Activated naive CD8-positive, alpha-beta T cell treated with anti-CD3 and anti-CD28 coated beads for 36 hours (primary cell): ENCODE results near the gene TNFRSF8. TPM values are rescaled to one million over a fixed set of nuclear protein-coding genes. Genes with fewer than 3 reads are reported as not detected.

ENCODE experiments used
- DNase-seq: peaks from one replicate; pipeline ENCODE4 v3.0.0; 2021
- H3K27ac Mint-ChIP-seq: one replicate; pipeline ENCODE4 v1.8.0; 2022; ENCODE audit warnings: mild to moderate bottlenecking, moderate library complexity, mixed read lengths
- H3K27me3 Mint-ChIP-seq: one replicate; pipeline ENCODE4 v1.8.0; 2022; ENCODE audit warnings: mild to moderate bottlenecking, mixed read lengths
- H3K36me3 Mint-ChIP-seq: one replicate; pipeline ENCODE4 v1.8.0; 2021; ENCODE audit warnings: mild to moderate bottlenecking, mixed read lengths
- H3K4me1 Mint-ChIP-seq: one replicate; pipeline ENCODE4 v1.8.0; 2021; ENCODE audit warnings: mixed read lengths
- H3K4me3 Mint-ChIP-seq: one replicate; pipeline ENCODE4 v1.8.0; 2022; ENCODE audit warnings: mild to moderate bottlenecking, moderate library complexity, mixed read lengths
- H3K9me3 Mint-ChIP-seq: one replicate; pipeline ENCODE4 v1.8.0; 2022; ENCODE audit warnings: mixed read lengths
- total RNA-seq, 2 experiments: library from RNA; stranded (reverse); gene quantifications; one replicate each; pipeline ENCODE4 v1.2.3, GENCODE V29; 2021

TNFRSF8 gene
- total RNA-seq, 2 experiments from 2014 or later: 1.9 to 2.6 TPM

- Mint-ChIP-seq H3K4me3 (peak overlapping the region; percentile 68), H3K4me1 (peaks cover 84% of the 10 kb centered on the region), H3K9me3 (no peaks in the 10 kb centered on the region), H3K36me3 (peaks cover 56% of the 10 kb centered on the region), H3K27me3 (no peaks in the 10 kb centered on the region), H3K27ac (peak overlapping the region; percentile 93)
- peak; percentile 47 for DNase-seq
Observed at GRCh38 chr1:12177156-12177998, 114.3 kb downstream of the TNFRSF8 start.

- no peaks in the 10 kb centered on the region for H3K9me3 Mint-ChIP-seq
- peak overlapping the region; percentile 93 for H3K27ac Mint-ChIP-seq
- peak; percentile 92 for DNase-seq
- no peaks in the 10 kb centered on the region for H3K27me3 Mint-ChIP-seq
- peaks cover 62% of the 10 kb centered on the region for H3K36me3 Mint-ChIP-seq
- peaks cover 84% of the 10 kb centered on the region for H3K4me1 Mint-ChIP-seq
- H3K4me3 Mint-ChIP-seq: peak overlapping the region; percentile 68
Observed at GRCh38 chr1:12177999-12178441, 114.9 kb downstream of the TNFRSF8 start.

- H3K36me3 Mint-ChIP-seq: peaks cover 62% of the 10 kb centered on the region
- H3K4me1 Mint-ChIP-seq: peaks cover 83% of the 10 kb centered on the region
- H3K27me3 Mint-ChIP-seq: no peaks in the 10 kb centered on the region
- H3K4me3 Mint-ChIP-seq: peak overlapping the region; percentile 68
- DNase-seq: no peak
- H3K9me3 Mint-ChIP-seq: no peaks in the 10 kb centered on the region
- H3K27ac Mint-ChIP-seq: peak overlapping the region; percentile 93
Observed at GRCh38 chr1:12178511-12178910, 115.4 kb downstream of the TNFRSF8 start.

- Mint-ChIP-seq H3K4me3 (peak overlapping the region; percentile 68), H3K4me1 (peaks cover 83% of the 10 kb centered on the region), H3K27me3 (no peaks in the 10 kb centered on the region), H3K36me3 (peaks cover 59% of the 10 kb centered on the region), H3K27ac (peak overlapping the region; percentile 93), H3K9me3 (no peaks in the 10 kb centered on the region)
- DNase-seq: peak; percentile 91
Observed at GRCh38 chr1:12179111-12179519, 116.0 kb downstream of the TNFRSF8 start.

GRCh38 chr1:12179676-12180075 lies 116.6 kb downstream of the TNFRSF8 start:
- H3K27me3 Mint-ChIP-seq: no peaks in the 10 kb centered on the region
- H3K36me3 Mint-ChIP-seq: peaks cover 58% of the 10 kb centered on the region
- peaks cover 79% of the 10 kb centered on the region for H3K4me1 Mint-ChIP-seq
- no peaks in the 10 kb centered on the region for H3K9me3 Mint-ChIP-seq
- DNase-seq: no peak
- peak overlapping the region; percentile 93 for H3K27ac Mint-ChIP-seq
- peak overlapping the region; percentile 68 for H3K4me3 Mint-ChIP-seq

- Mint-ChIP-seq H3K9me3 (no peaks in the 10 kb centered on the region), H3K27ac (no peak overlapping the region), H3K36me3 (peaks cover 56% of the 10 kb centered on the region), H3K27me3 (no peaks in the 10 kb centered on the region), H3K4me1 (peaks cover 78% of the 10 kb centered on the region), H3K4me3 (no peak overlapping the region)
- DNase-seq: no peak
Observed at GRCh38 chr1:12180315-12180714, 117.2 kb downstream of the TNFRSF8 start.

GRCh38 chr1:12180903-12181302 lies 117.8 kb downstream of the TNFRSF8 start:
- Mint-ChIP-seq H3K4me1 (peaks cover 73% of the 10 kb centered on the region), H3K27ac (no peak overlapping the region), H3K27me3 (no peaks in the 10 kb centered on the region), H3K9me3 (no peaks in the 10 kb centered on the region), H3K36me3 (peaks cover 51% of the 10 kb centered on the region), H3K4me3 (no peak overlapping the region)
- no peak for DNase-seq

- no peaks in the 10 kb centered on the region for H3K27me3 Mint-ChIP-seq
- no peak overlapping the region for H3K27ac Mint-ChIP-seq
- DNase-seq: no peak
- H3K9me3 Mint-ChIP-seq: no peaks in the 10 kb centered on the region
- no peak overlapping the region for H3K4me3 Mint-ChIP-seq
- peaks cover 44% of the 10 kb centered on the region for H3K36me3 Mint-ChIP-seq
- peaks cover 67% of the 10 kb centered on the region for H3K4me1 Mint-ChIP-seq
Observed at GRCh38 chr1:12181568-12181967, 118.5 kb downstream of the TNFRSF8 start.

GRCh38 chr1:12182410-12182984 lies 119.4 kb downstream of the TNFRSF8 start:
- Mint-ChIP-seq H3K36me3 (peaks cover 40% of the 10 kb centered on the region), H3K9me3 (no peaks in the 10 kb centered on the region), H3K27me3 (no peaks in the 10 kb centered on the region), H3K27ac (peak overlapping the region; percentile 2), H3K4me3 (no peak overlapping the region), H3K4me1 (peaks cover 63% of the 10 kb centered on the region)
- DNase-seq: no peak

GRCh38 chr1:12183095-12183794 lies 120.1 kb downstream of the TNFRSF8 start:
- no peak for DNase-seq
- Mint-ChIP-seq H3K27ac (no peak overlapping the region), H3K36me3 (peaks cover 36% of the 10 kb centered on the region), H3K4me1 (peaks cover 56% of the 10 kb centered on the region), H3K4me3 (no peak overlapping the region), H3K9me3 (no peaks in the 10 kb centered on the region), H3K27me3 (no peaks in the 10 kb centered on the region)

GRCh38 chr1:12184008-12184681 lies 121.0 kb downstream of the TNFRSF8 start:
- Mint-ChIP-seq H3K4me3 (no peak overlapping the region), H3K27ac (peak overlapping the region; percentile 16), H3K36me3 (peaks cover 28% of the 10 kb centered on the region), H3K27me3 (no peaks in the 10 kb centered on the region), H3K4me1 (peaks cover 47% of the 10 kb centered on the region), H3K9me3 (no peaks in the 10 kb centered on the region)
- no peak for DNase-seq

- H3K4me3 Mint-ChIP-seq: no peak overlapping the region
- peaks cover 41% of the 10 kb centered on the region for H3K4me1 Mint-ChIP-seq
- no peaks in the 10 kb centered on the region for H3K27me3 Mint-ChIP-seq
- no peak for DNase-seq
- H3K9me3 Mint-ChIP-seq: no peaks in the 10 kb centered on the region
- no peak overlapping the region for H3K27ac Mint-ChIP-seq
- H3K36me3 Mint-ChIP-seq: peaks cover 25% of the 10 kb centered on the region
Observed at GRCh38 chr1:12185036-12185917, 122.2 kb downstream of the TNFRSF8 start.

- no peak overlapping the region for H3K27ac Mint-ChIP-seq
- H3K9me3 Mint-ChIP-seq: no peaks in the 10 kb centered on the region
- DNase-seq: no peak
- H3K4me3 Mint-ChIP-seq: no peak overlapping the region
- peaks cover 43% of the 10 kb centered on the region for H3K4me1 Mint-ChIP-seq
- H3K27me3 Mint-ChIP-seq: no peaks in the 10 kb centered on the region
- peaks cover 24% of the 10 kb centered on the region for H3K36me3 Mint-ChIP-seq
Observed at GRCh38 chr1:12185918-12186678, 123.0 kb downstream of the TNFRSF8 start.

GRCh38 chr1:12186679-12186985 lies 123.5 kb downstream of the TNFRSF8 start:
- no peaks in the 10 kb centered on the region for H3K9me3 Mint-ChIP-seq
- peaks cover 27% of the 10 kb centered on the region for H3K36me3 Mint-ChIP-seq
- no peak overlapping the region for H3K4me3 Mint-ChIP-seq
- no peak overlapping the region for H3K27ac Mint-ChIP-seq
- H3K4me1 Mint-ChIP-seq: peaks cover 39% of the 10 kb centered on the region
- no peaks in the 10 kb centered on the region for H3K27me3 Mint-ChIP-seq
- DNase-seq: no peak
